Transverse colon (tissue), 4 donors: ENCODE results near the gene ZNF486. TPM values are rescaled to one million over a fixed set of nuclear protein-coding genes. Genes with fewer than 3 reads are reported as not detected.

ENCODE experiments used
- DNase-seq: peaks from one replicate; pipeline ENCODE4 v3.0.0-alpha.2; 2019
- H3K27ac ChIP-seq, 4 donors: fragments of 200-600 bp; sonication (generic); 2 replicates each; pipeline ENCODE4 v1.5.1; 2016 to 2018; ENCODE audit warnings: inconsistent platforms in 4 of 4
- H3K27me3 ChIP-seq: fragments of 200-600 bp; sonication (generic); 2 replicates; pipeline ENCODE4 v1.5.1; 2017; ENCODE audit warnings: inconsistent platforms
- H3K36me3 ChIP-seq, 4 donors: fragments of 200-600 bp; sonication (generic); 2 replicates each; pipeline ENCODE4 v1.5.1; 2017 to 2019; ENCODE audit warnings: inconsistent platforms in 4 of 4
- H3K4me1 ChIP-seq, 4 donors: fragments of 200-600 bp; sonication (generic); 2 replicates each; pipeline ENCODE4 v1.5.1; 2017 to 2020; ENCODE audit warnings: inconsistent platforms in 4 of 4
- H3K4me3 ChIP-seq, 4 donors: fragments of 200-600 bp; sonication (generic); 1 replicate in 1 of 4; 2 replicates in 3 of 4; pipeline versions ENCODE4 v1.5.1 to v1.6.1; 2017 to 2019; ENCODE audit warnings: inconsistent platforms in 4 of 4
- H3K9me3 ChIP-seq, 2 donors: fragments of 200-600 bp; sonication (generic); 2 replicates each; pipeline ENCODE4 v1.5.1; 2017 to 2019; ENCODE audit warnings: inconsistent platforms in 2 of 2
- EP300 ChIP-seq: sonication (generic); formaldehyde crosslinking; IDR thresholded peaks from one replicate; pipeline ENCODE4 v1.6.1; 2017; ENCODE audit warnings: antibody characterized with exemption, low read depth
- POLR2A ChIP-seq: fragments of 450-650 bp; IDR thresholded peaks from one replicate; pipeline ENCODE4 v1.6.1; 2016; ENCODE audit warnings: antibody characterized with exemption, mild to moderate bottlenecking, moderate library complexity
- POLR2AphosphoS5 ChIP-seq, 3 donors: sonication (generic); formaldehyde crosslinking; IDR thresholded peaks; one replicate each; pipeline ENCODE4 v1.6.1; 2016; ENCODE audit warnings: antibody characterized with exemption in 3 of 3
- WGBS, 2 donors: methylation state at CpG; one replicate each; pipeline ENCODE4 v1.1.5; 2018; ENCODE audit warnings: low coverage in 1 of 2; 5-methylcytosine and 5-hydroxymethylcytosine counted together
- in situ Hi-C, 4 donors: fragments of 200-750 bp; cut with MboI; loops; one replicate each; pipeline versions ENCODE4 v1.15.0 to v1.15.1; 2017; ENCODE audit warnings: low sequenced_read_pairs in 3 of 4, low pct_ligation_motif_present in 1 of 4, low pct_unique_long_range_greater_than_20kb in 1 of 4
- intact Hi-C: fragments of 100-400 bp; cut with DNase I; formaldehyde crosslinking; loops from one replicate; pipeline ENCODE4 v1.15.1; 2023; ENCODE audit warnings: low total_unique reads
- total RNA-seq, 4 donors: library from RNA; depleted of rRNA; stranded (reverse); fragments of >200 nt; gene quantifications; one replicate each; pipeline ENCODE4 v1.1.0, GENCODE V29; 2016
- TF ChIP-seq, protein P1 (sequence below), 5 experiments: fragments of 200-600 bp in 3 of 5; fragments of 450-650 bp in 2 of 5; sonication (generic) in 3 of 5; IDR thresholded peaks; 1 replicate in 2 of 5; 2 replicates in 3 of 5; pipeline ENCODE4 v1.5.1; 2016 to 2017; ENCODE audit warnings: antibody characterized with exemption in 5 of 5, inconsistent platforms in 3 of 5, mild to moderate bottlenecking in 2 of 5, moderate library complexity in 1 of 5

ZNF486 gene
- total RNA-seq, 4 donors from 2014 or later: 0.80 to 3.5 (median 3.3) TPM; not detected in 1

DNA sequence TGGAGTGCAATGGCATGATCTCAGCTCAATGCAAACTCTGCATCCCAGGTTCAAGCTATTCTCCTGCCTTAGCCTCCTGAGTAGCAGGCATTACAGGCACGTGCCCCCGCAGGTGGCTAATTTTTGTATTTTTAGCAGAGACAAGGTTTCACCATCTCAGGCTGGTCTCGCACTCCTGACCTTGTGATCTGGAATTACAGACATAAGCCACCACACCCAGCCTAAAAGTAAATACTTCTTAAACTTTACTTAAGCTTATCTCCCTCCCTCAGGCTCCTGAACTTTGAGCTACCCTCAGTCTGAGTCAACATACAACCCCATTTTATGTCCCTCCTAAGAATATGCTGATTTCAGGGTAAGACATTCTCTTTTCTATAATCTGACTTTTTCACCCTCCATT is 66.1 kb downstream of the ZNF486 start:
- TF ChIP-seq POLR2AphosphoS5 (IDR thresholded peaks at IDR 0.05) (peak in 1 of 3 donors; percentile 23), POLR2A (no peak), EP300 (no peak)
- TF ChIP-seq, protein P1, sequence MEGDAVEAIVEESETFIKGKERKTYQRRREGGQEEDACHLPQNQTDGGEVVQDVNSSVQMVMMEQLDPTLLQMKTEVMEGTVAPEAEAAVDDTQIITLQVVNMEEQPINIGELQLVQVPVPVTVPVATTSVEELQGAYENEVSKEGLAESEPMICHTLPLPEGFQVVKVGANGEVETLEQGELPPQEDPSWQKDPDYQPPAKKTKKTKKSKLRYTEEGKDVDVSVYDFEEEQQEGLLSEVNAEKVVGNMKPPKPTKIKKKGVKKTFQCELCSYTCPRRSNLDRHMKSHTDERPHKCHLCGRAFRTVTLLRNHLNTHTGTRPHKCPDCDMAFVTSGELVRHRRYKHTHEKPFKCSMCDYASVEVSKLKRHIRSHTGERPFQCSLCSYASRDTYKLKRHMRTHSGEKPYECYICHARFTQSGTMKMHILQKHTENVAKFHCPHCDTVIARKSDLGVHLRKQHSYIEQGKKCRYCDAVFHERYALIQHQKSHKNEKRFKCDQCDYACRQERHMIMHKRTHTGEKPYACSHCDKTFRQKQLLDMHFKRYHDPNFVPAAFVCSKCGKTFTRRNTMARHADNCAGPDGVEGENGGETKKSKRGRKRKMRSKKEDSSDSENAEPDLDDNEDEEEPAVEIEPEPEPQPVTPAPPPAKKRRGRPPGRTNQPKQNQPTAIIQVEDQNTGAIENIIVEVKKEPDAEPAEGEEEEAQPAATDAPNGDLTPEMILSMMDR (IDR thresholded peaks at IDR 0.05): no peak
- H3K4me1 ChIP-seq: peaks cover 0 to 21% (median 12%) of the 10 kb centered on the region in 4 donors
- no peaks in the 10 kb centered on the region for H3K27me3 ChIP-seq
- in situ Hi-C loops (no loop called here), intact Hi-C loops (no loop called here)
- peak; percentile 44 for DNase-seq
- H3K27ac ChIP-seq: peak overlapping the region; percentile 64 to 77 (median 70)
- H3K9me3 ChIP-seq: peaks cover 2 to 7% of the 10 kb centered on the region in 2 donors
- peaks cover 0 to 5% (median 0%) of the 10 kb centered on the region in 4 donors for H3K36me3 ChIP-seq
- 44 to 75% methylated on average over 3 of the region's 3 CpGs for WGBS, 2 donors
- H3K4me3 ChIP-seq: no peak overlapping the region

DNA sequence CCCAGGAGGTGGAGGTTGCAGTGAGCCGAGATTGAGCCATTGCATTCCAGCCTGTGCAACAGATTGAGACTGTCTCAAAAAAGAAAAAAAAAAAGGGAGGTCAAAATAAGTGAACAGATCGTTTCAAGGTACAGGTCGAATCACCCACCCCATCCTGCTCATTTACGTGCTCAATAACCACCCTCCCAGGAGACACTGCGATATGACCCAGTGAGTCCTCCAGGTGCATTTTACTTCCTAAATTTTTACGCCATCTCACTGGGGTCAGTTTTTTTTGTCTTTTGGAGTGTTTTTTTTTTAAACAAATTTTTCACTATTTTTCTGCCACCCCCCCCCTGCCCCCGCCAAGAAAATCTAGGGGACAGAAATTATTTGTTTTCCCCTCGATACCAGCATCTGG is 68.1 kb downstream of the ZNF486 start:
- Histone ChIP-seq H3K27ac (no peak overlapping the region), H3K27me3 (no peaks in the 10 kb centered on the region), H3K36me3 (peaks cover 0 to 5% (median 0%) of the 10 kb centered on the region in 4 donors), H3K4me3 (no peak overlapping the region), H3K9me3 (no peaks in the 10 kb centered on the region), H3K4me1 (peaks cover 0 to 21% (median 12%) of the 10 kb centered on the region in 4 donors)
- no peak for DNase-seq
- intact Hi-C loops: no loop called here
- WGBS, 2 donors: 87 to 100% methylated on average over 5 to 8 of the region's 8 CpGs
- no peak for TF ChIP-seq POLR2AphosphoS5 (IDR thresholded peaks at IDR 0.05)
- in situ Hi-C loops: no loop called here

DNA sequence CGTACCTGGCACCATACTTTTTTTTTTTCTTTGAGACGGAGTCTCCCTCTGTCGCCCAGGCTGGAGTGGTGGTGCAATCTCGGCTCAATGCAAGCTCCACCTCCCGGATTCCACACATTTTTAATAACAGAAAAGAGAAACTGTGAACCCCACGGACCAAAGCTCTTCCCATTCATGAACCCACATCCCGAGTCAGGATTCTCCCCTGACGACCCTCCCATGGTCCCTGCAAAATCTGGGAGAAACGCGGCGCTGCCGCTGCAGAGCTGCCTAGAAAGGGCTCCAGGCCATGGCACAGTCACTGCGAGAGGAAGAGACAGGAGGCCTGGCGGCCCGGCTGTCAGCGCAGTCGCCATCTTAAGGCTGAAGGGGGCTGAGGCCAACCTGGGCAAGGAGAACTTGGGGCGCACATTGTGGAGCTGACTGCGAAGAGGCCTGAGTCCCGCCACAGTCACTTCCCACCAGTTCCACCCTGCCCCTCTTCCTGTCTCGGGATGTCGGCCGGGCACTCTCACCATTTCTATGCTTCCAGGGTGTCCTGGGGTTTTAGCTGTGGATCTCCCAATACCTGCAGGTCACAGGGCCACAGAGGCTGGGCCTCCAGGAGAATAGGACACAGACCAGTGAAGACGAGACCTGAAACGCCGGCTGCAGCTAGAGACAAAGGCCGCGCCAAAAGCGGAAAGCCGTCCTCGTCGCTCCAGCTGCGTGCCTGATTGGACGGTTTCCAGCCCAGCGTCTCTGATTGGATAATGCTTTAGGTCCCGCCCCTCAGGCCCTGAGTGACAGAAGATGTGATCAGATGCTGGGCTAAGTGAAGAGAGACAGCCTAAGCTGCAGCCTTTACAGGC is 71.0 kb downstream of the ZNF486 start:
- intact Hi-C loops (no loop called here), in situ Hi-C loops (no loop called here)
- H3K4me3 ChIP-seq: peak overlapping the region; percentile 15 to 77 (median 58)
- peak; percentile 90 for DNase-seq
- peak overlapping the region in 3 of 4 donors; percentile 44 to 69 (median 57) for H3K27ac ChIP-seq
- peaks cover 0 to 14% (median 9%) of the 10 kb centered on the region in 4 donors for H3K4me1 ChIP-seq
- TF ChIP-seq, protein P1 (IDR thresholded peaks at IDR 0.05): peak in 1 of 5 experiments; percentile 11
- no peak for TF ChIP-seq EP300
- no peak for TF ChIP-seq POLR2A
- H3K9me3 ChIP-seq: no peaks in the 10 kb centered on the region
- H3K27me3 ChIP-seq: no peaks in the 10 kb centered on the region
- WGBS, 2 donors: 9 to 20% methylated on average over 4 to 36 of the region's 36 CpGs
- H3K36me3 ChIP-seq: peaks cover 0 to 5% (median 0%) of the 10 kb centered on the region in 4 donors

DNA sequence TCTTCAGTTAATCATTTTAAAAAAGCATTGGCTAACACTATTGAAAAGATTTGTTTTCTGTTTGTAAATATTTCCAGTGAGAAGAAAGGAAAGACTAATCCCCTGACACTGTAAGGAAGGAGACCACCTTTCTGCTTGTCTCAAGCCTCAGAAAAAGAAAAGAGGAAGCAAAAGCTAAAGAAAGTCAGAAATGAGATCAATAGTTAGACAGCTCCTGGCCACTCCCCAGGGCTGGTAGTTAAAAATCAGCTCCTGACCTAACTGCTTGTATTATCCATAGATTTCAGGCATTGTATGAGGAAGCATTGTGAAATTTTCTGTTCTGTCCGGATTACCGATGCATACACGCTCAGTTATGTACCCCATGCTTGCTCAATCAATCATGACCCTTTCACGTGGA is 76.6 kb downstream of the ZNF486 start:
- Histone ChIP-seq H3K9me3 (no peaks in the 10 kb centered on the region), H3K4me3 (no peak overlapping the region), H3K36me3 (no peaks in the 10 kb centered on the region), H3K27ac (no peak overlapping the region), H3K27me3 (no peaks in the 10 kb centered on the region), H3K4me1 (no peaks in the 10 kb centered on the region)
- WGBS, 2 donors: 86 to 92% methylated on average over 4 of the region's 4 CpGs
- in situ Hi-C loops (no loop called here), intact Hi-C loops (no loop called here)
- TF ChIP-seq POLR2AphosphoS5 (IDR thresholded peaks at IDR 0.05) (no peak), POLR2A (no peak), EP300 (no peak)
- TF ChIP-seq, protein P1 (IDR thresholded peaks at IDR 0.05): no peak
- DNase-seq: no peak
